Lower leg skin (tissue), 3 donors: ENCODE measurements around the gene SYCP2.

Source experiments
- CTCF ChIP-seq, 3 donors: fragments of 450-650 bp; IDR thresholded peaks; one replicate each; pipeline ENCODE4 v1.5.1; 2016; ENCODE audit warnings: antibody characterized with exemption in 3 of 3, mild to moderate bottlenecking in 3 of 3, moderate library complexity in 2 of 3
- POLR2A ChIP-seq, 2 donors: fragments of 450-650 bp; IDR thresholded peaks; one replicate each; pipeline ENCODE4 v1.6.1; 2016 to 2017; ENCODE audit warnings: antibody characterized with exemption in 2 of 2, mild to moderate bottlenecking in 1 of 2, moderate library complexity in 1 of 2

GRCh38 chr20:59925899-59926298, 7.5 kb downstream of the SYCP2 start:
- TF ChIP-seq POLR2A (IDR thresholded peaks at IDR 0.05) (no peak), CTCF (IDR thresholded peaks at IDR 0.05) (no peak)
